Liver (tissue), 3 donors: ENCODE results near the gene TBCB.
"Not testable (repeated sequence)": the region's sequence is repeated elsewhere in the genome, so short reads cannot be mapped to it uniquely, and the experiment has no call there.

Source experiments
- ATF3 ChIP-seq: IDR thresholded peaks from 2 replicates; pipeline ENCODE4 v1.6.1; 2016; ENCODE audit warnings: antibody characterized with exemption
- CTCF ChIP-seq: fragments of 150-350 bp; IDR thresholded peaks from 2 replicates; pipeline ENCODE4 v1.5.1; 2017; ENCODE audit warnings: improper control_type of control experiment, low read depth, low read length; ENCODE audit not compliant: missing input control
- EGR1 ChIP-seq, 2 donors: IDR thresholded peaks; 2 replicates each; pipeline ENCODE4 v1.6.1; 2016 to 2018; ENCODE audit warnings: antibody characterized with exemption in 2 of 2, low read depth in 2 of 2
- FOXA1 ChIP-seq: IDR thresholded peaks from 2 replicates; pipeline ENCODE4 v1.6.1; 2016; ENCODE audit warnings: antibody characterized with exemption
- GABPA ChIP-seq, 2 donors: IDR thresholded peaks in 1 of 2; conservative IDR thresholded peaks in 1 of 2; 2 replicates each; pipeline ENCODE4 v1.6.1; 2016; ENCODE audit warnings: antibody characterized with exemption in 2 of 2, mild to moderate bottlenecking in 1 of 2, moderate library complexity in 1 of 2
- HNF4A ChIP-seq, 2 donors: conservative IDR thresholded peaks; 2 replicates each; pipeline ENCODE4 v1.6.1; 2016; ENCODE audit warnings: antibody characterized with exemption in 2 of 2, mild to moderate bottlenecking in 2 of 2
- JUND ChIP-seq, 2 donors: IDR thresholded peaks; 2 replicates each; pipeline ENCODE4 v1.6.1; 2016; ENCODE audit warnings: antibody characterized with exemption in 2 of 2
- MAX ChIP-seq: IDR thresholded peaks from 2 replicates; pipeline ENCODE4 v1.6.1; 2016; ENCODE audit warnings: antibody characterized with exemption
- RAD21 ChIP-seq, 2 donors: IDR thresholded peaks; 2 replicates each; pipeline ENCODE4 v1.6.1; 2016; ENCODE audit warnings: antibody characterized with exemption in 2 of 2, mild to moderate bottlenecking in 2 of 2
- REST ChIP-seq: IDR thresholded peaks from 2 replicates; pipeline ENCODE4 v1.6.1; 2016; ENCODE audit warnings: antibody characterized with exemption, mild to moderate bottlenecking
- RXRA ChIP-seq, 2 donors: IDR thresholded peaks; 2 replicates each; pipeline ENCODE4 v1.6.1; 2017 to 2018; ENCODE audit warnings: antibody characterized with exemption in 2 of 2, mild to moderate bottlenecking in 1 of 2
- SP1 ChIP-seq: IDR thresholded peaks from 2 replicates; pipeline ENCODE4 v1.6.1; 2018; ENCODE audit warnings: antibody characterized with exemption, mild to moderate bottlenecking
- TAF1 ChIP-seq: conservative IDR thresholded peaks from 2 replicates; pipeline ENCODE4 v1.6.1; 2016; ENCODE audit warnings: antibody characterized with exemption, mild to moderate bottlenecking
- YY1 ChIP-seq: IDR thresholded peaks from 2 replicates; pipeline ENCODE4 v1.6.1; 2016; ENCODE audit warnings: antibody characterized with exemption, mild to moderate bottlenecking
- donor health status: healthy.
- donor health status: healthy.

- TF ChIP-seq SP1; CTCF; MAX; REST; GABPA (IDR thresholded peaks at IDR 0.05 in 1 of 2, conservative IDR thresholded peaks at IDR 0.05 in 1 of 2); EGR1 (IDR thresholded peaks at IDR 0.05; ENCODE audit: low read depth in 2 of 2); TAF1; YY1; JUND (IDR thresholded peaks at IDR 0.05); RAD21 (IDR thresholded peaks at IDR 0.05); ATF3; RXRA (IDR thresholded peaks at IDR 0.05); FOXA1; HNF4A (conservative IDR thresholded peaks at IDR 0.05): not testable (repeated sequence)
Observed at GRCh38 chr19:36134867-36135266, 19.6 kb downstream of the TBCB start.
